EH (cell line): ENCODE data around the gene NTF4.

Source experiments
- DNase-seq: peaks from one replicate; pipeline ENCODE4 v3.0.0-alpha.2; 2015; ENCODE audit warnings: low read depth

The NTF4 gene

GRCh38 chr19:49020931-49021895, 43.4 kb downstream of the NTF4 start:
- DNase-seq: peak; percentile 60

DNA sequence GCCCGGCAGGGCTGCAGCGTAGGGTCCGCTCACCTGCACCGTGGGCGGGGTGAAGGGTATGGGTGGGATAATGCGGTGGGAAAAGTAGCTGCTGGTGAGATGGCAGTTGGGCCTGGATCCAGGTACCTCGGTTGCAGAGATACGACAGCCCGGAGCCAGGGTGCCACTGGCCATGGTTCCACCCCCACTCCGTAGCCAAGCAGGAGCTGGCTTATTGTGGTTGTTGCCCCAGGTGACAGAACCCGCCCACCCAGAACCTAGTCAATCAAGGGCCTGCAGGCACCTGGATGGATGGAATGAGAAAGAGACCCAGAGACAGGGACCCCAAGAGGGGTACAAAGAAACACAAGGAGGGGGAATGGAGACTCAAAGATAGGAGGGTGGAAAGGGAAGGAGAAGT, 44.3 kb downstream of the NTF4 start:
- DNase-seq: no peak

DNA sequence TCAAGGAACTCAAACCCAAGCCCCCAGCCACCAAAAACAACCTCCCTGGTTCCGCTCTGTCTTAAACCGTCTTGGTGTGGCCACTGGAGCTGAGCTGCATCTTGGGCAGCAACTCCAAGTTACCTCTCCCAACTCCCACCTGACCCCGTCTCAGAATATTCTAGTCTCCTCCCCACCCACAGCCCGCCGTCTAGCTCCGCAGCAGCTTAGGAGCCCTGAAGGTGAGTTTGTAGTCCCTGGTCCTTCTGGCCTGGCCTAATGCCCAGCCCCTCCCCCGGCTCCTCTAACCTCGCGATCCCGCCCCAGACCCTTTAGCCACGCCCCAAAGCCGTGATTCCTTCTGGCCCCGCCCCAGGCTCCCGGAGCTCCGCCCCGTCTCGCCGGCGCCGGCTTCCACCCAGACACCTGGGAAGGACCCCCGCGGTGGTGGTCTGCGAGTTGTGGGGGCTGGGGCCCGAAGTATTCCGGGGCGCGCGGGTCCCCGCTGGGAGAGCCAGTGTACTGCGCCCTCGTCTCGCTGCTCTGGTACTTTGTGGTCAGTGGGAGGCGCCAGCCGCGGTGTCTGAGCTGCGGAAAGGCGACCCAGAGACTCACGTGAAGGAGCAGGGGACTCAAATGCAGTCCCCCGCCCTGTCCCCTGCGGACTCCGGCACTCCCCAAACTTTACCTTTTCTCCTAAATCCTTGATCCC, 45.2 kb downstream of the NTF4 start:
- DNase-seq: peak; percentile 75

DNA sequence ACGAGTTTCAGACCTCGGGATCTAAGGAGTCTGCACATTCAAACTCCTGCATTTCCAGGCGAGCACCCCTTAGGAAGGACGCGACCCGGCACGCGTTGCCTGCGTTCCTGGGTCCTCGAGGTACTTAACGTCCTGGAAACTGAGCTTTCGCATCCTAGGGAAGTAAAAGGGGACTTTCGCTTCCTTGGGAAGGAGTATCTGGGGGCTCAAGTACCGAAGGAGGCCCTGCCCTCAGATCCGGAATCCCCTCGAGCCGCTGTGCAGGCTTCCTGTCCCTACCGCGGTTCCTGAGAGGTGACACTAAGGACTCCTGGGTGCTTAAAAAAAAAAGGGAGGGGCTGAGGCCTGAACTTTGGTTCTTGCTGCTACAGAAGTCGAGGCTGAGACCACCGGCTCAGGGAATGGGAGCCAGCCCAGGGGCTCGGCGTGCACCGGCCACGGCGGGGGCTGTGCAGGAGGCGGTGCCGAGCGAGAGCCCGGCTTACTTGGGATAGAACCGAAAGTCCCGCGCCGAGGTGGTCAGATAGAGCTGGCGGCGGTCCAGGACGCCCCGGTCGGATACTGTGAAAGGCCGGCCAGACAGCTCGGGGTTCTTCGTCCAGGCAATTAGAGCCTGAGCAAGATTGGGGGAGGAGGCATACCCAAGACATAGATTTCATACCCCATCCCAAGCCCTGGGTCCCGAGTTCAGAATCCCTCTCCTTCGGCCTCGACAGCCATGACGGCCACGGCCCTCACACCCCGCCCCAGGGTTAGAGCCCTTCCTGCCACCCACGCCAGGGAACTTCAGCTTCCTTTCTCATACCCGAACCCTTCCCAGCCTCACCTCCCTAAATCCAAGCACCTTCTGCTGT, 46.0 kb downstream of the NTF4 start:
- peak; percentile 23 for DNase-seq

DNA sequence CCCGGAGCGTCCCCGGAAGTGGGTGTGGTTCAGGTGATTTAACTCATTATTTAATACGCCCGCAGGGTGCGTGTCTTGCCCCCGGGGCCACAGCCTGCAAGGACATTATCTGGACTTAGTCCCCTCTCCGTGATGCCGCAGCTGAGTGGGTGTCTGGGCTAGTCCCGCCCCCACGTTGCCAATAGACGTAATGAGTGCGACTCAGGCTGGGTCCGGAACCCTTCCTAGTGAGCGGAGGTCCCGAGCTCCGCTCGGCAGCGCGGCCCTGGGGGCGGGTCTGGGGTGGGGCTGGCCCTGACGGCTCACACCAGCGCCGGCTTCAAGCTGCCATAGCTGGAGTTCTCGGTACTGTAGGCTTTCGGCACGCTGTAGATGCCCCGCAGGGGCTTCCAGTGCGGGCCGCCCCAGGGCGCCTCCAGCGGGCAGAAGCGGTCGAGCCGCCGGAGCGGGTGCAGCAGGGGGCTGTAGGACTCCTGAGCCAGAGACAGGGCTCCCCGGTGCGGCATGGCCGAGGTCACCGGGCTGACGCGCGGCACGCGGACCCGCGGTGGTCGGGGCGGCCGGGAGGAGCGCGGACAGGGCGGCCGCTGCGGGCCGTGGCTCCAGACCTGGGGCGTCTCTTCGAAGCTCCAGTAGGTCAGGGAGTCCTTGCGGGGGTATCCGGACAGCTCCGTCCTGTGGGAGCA, 46.8 kb downstream of the NTF4 start:
- DNase-seq: peak; percentile 71

- DNase-seq: no peak
These were observed 47.5 kb downstream of the NTF4 start, which contains the start of gene LHB for GRCh38 chr19:49017041-49017665. Gene LHB, minus strand, starts transcription at chr19:49017091. Its CDS starts 10 bp downstream, at chr19:49017081.

DNA sequence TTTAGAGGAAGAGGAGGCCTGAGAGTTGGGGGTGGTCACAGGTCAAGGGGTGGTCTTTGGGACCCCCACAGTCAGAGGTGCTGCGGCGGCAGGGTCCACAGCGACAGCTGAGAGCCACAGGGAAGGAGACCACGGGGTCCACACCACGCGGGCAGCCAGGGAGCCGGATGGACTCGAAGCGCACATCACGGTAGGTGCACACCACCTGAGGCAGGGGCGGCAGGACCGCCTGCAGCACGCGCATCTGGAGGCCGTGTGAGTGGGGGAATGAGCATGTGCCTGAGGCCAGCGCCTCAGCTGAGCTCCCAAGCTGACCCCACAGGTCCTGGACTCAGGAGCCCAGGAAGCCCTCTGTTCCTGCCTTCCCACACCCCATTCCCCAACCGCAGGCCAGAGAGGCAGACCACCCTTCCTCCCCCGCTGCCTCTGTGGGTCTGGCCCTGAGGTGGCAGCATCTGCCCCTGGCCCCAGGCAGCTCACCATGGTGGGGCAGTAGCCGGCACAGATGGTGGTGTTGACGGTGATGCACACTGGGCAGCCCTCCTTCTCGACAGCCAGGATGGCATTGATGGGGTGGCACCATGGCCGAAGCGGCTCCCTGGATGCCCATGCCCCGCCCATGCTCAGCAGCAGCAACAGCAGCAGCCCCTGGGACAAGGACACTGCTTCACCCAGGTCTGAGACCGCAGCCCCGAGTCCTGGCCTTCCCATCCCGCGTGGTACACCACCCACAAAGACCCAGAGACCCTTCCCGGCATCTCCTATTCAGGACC, 48.4 kb downstream of the NTF4 start:
- DNase-seq: no peak

DNA sequence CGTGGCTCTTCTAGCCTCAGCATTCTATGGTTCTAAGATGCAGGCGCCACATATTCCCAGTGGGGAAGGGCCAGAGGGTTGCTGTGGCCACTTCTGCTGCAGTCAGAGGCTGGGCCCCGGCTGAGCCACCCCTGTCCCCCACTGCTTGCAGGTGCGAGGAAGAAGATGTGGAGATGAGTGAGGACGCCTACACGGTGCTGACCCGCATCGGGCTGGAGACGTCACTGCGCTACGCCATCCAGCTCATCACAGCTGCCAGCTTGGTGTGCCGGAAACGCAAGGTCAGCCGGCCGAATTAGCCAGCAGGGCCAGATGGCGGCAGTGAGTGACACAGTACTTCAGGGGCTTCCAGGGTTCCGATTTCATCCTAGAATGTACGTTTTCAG, 49.8 kb downstream of the NTF4 start:
- DNase-seq: no peak

GRCh38 chr19:49014123-49014869, 50.3 kb downstream of the NTF4 start:
- DNase-seq: no peak

DNA sequence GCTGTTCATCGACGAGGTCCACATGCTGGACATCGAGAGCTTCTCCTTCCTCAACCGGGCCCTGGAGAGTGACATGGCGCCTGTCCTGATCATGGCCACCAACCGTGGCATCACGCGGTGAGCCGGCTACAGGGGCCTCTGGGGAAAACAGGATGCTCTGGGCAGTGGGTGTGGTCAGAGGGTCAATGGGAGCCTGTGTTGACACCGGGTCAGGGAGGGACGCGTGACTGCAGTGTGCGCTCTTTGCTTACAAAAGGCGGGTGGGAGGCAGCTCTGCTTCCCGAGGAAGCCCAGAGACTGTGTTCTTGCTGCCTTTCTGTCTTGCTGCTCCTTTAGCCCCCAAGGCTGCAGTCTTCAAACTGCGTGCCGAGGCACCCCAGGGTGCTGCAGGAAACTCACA, 53.4 kb downstream of the NTF4 start:
- DNase-seq: no peak
